BJ (cell line): ENCODE data around the gene KRT3. TPM values are rescaled to one million over a fixed set of nuclear protein-coding genes. Genes with fewer than 3 reads are reported as not detected.

ENCODE experiments used
- CTCF ChIA-PET: fragments of 350-600 bp; formaldehyde crosslinking; extraction: SDS; loops from one replicate; lab custom pipeline; 2021; ENCODE audit warnings: antibody characterized with exemption, inconsistent platforms; lab: Yijun Ruan, JAX
- POLR2A ChIA-PET: fragments of 300-600 bp; sonication (Branson Sonifier 250); formaldehyde crosslinking; extraction: SDS; loops from one replicate; lab custom pipeline; 2021; ENCODE audit warnings: antibody characterized with exemption; lab: Charles Lee
- DNase-seq: peaks from one replicate; pipeline ENCODE4 v3.0.0-alpha.2; 2011; ENCODE audit warnings: low read depth
- H3K27me3 ChIP-seq: 2 replicates; pipeline ENCODE4 v1.6.0; 2011; ENCODE audit warnings: low read length; ENCODE audit not compliant: control insufficient read depth, insufficient read depth
- H3K36me3 ChIP-seq: 2 replicates; pipeline ENCODE4 v1.5.1; 2011; ENCODE audit warnings: low read length; ENCODE audit not compliant: control insufficient read depth, insufficient read depth
- H3K4me3 ChIP-seq: 2 replicates; pipeline ENCODE4 v1.5.1; 2011; ENCODE audit warnings: low read depth, mild to moderate bottlenecking, control low read depth, low read length
- polyA plus RNA-seq: library from polyadenylated mRNA; depleted of rRNA; stranded (reverse); fragments of >200 nt; gene quantifications from 2 replicates; pipeline ENCODE4 v1.2.3, GENCODE V29; 2011
- TF ChIP-seq, protein P1 (sequence below): IDR thresholded peaks from 2 replicates; pipeline ENCODE4 v1.5.1; 2011; ENCODE audit warnings: low read depth, mild to moderate bottlenecking, control low read depth, inconsistent platforms, low read length, moderate library complexity; ENCODE audit not compliant: insufficient read depth

Gene KRT3
- polyA plus RNA-seq, 1 experiment = not detected

DNA sequence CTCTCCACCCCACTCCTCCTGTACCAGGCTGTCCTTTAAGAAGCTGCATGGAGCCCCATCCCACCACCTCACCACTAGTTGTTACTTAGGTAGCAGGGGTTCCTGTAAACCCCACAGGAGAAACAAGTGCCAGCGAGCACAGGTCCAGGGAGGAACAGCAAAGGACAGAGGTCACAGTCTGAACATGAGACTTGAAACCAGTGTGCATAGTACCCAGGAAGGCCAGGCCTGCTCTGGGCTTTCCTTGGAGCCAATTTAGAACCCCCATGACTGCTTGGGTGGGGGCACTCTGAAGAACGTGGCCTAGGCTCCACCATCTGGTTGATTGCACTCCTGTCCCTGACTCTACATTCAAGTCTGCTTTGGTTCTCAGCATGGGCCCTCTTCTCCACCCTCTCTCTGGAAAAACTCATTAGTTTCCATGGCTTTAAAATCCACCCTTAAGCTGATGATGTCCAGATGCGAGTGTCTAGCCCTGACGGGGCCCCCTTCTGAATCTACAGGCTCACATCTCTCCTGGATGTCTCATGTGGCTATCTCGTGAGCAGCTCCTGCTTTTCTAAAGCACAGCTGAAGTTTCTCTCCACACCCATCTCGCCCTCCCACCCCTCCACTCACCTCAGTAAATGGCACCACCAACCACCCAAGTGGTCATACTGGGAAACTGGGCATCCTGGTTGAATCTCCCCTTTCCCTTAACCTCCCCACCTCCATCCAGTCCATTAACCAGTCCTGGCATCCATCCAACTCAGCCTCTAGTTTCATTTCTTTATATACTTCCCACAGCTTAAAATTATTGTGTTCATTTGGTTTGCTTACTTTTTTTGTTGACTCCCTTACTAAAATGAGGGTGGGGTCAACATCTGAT is 8.4 kb downstream of the KRT3 start:
- peaks cover 30% of the 10 kb centered on the region for H3K27me3 ChIP-seq
- CTCF ChIA-PET = no interaction called here

DNA sequence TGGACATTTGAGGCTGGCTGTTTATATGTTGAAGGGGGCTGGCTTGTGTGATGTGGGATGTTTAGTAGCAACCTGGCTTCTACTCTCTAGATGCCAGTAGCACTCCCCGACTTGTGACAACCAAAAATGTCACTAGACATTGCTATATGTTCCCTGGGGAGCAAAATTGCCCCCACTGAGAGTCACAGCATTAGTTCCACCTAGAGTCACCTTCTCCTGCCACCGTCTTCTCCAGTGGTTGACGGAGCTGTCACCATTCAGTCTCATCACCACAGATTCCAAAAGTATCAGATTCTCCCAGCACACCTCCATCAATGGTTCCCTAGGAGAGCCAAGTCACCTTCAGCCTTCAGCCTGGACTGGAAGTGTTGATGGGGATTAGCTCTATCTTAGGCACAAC is 11.0 kb downstream of the KRT3 start:
- TF ChIP-seq, protein P1, sequence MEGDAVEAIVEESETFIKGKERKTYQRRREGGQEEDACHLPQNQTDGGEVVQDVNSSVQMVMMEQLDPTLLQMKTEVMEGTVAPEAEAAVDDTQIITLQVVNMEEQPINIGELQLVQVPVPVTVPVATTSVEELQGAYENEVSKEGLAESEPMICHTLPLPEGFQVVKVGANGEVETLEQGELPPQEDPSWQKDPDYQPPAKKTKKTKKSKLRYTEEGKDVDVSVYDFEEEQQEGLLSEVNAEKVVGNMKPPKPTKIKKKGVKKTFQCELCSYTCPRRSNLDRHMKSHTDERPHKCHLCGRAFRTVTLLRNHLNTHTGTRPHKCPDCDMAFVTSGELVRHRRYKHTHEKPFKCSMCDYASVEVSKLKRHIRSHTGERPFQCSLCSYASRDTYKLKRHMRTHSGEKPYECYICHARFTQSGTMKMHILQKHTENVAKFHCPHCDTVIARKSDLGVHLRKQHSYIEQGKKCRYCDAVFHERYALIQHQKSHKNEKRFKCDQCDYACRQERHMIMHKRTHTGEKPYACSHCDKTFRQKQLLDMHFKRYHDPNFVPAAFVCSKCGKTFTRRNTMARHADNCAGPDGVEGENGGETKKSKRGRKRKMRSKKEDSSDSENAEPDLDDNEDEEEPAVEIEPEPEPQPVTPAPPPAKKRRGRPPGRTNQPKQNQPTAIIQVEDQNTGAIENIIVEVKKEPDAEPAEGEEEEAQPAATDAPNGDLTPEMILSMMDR = no peak
- no peaks in the 10 kb centered on the region for H3K36me3 ChIP-seq
- DNase-seq = no peak
- CTCF ChIA-PET = no interaction called here
- H3K4me3 ChIP-seq = no peak overlapping the region
- POLR2A ChIA-PET = no interaction called here
- peaks cover 24% of the 10 kb centered on the region for H3K27me3 ChIP-seq

More for the DNA sequence above, 8.4 kb downstream of the KRT3 start:
- Histone ChIP-seq H3K4me3 (no peak overlapping the region), H3K36me3 (no peaks in the 10 kb centered on the region)
- DNase-seq = no peak
- POLR2A ChIA-PET = no interaction called here
- TF ChIP-seq, protein P1 = no peak

DNA sequence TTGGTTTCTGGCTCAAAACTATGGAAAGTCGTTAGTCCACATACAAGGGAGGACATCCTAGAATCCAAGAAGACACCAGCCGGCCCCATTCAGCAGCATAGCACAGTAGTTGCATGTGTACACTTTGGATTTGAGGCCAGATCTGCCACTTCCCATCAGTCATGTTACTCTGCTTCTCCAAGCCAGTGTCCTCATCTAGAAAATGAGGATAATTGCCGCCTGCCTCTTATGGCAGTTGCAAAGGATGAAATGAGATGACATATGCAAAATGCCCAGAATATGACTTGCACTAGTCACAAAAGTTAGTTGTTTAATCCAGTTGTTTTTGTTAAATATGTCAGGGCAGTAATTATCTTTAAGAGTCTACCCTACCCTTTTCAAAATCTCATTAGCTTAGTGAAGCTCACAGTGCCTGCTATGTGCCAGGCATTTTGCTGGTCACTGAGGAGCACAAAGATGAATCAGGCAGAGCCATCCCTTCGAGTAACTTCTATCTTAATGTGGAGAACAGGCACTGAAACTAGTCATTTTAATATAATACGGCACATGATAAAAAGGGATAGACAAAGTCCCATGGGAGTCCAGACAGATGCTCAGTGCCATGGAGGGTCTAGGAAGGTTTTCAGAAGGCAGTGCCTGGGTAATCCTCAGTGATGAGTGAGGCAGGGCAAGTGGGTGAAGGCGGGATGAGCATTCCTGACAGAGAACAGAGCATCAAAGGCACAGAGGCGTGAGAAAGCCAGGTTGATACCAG is 12.2 kb downstream of the KRT3 start:
- ChIA-PET CTCF (no interaction called here), POLR2A (no interaction called here)
- H3K36me3 ChIP-seq = no peaks in the 10 kb centered on the region
- peaks cover 17% of the 10 kb centered on the region for H3K27me3 ChIP-seq
- no peak for DNase-seq
- H3K4me3 ChIP-seq = no peak overlapping the region
- TF ChIP-seq, protein P1 = no peak

DNA sequence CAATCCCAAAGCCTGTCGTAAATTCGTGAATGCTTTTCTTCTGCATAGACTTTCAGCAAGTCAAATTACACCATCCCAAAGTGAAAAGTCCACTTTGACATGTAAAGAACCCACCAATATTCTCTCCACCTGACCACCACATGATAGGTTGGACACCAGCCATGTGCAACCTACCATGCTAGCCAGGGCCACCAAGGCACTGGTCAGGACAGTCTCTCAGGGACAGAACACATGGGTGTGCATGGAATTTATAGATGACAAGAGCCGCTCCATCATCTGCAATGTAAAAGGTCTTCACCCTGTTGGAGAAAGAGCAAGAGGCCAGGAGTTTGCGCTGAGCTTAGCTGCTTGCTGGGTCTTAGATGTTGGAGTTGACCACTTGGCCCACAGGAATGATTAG is 13.4 kb downstream of the KRT3 start:
- Histone ChIP-seq H3K27me3 (peaks cover 14% of the 10 kb centered on the region), H3K36me3 (no peaks in the 10 kb centered on the region), H3K4me3 (no peak overlapping the region)
- TF ChIP-seq, protein P1 = no peak
- POLR2A ChIA-PET = no interaction called here
- CTCF ChIA-PET = no interaction called here
- no peak for DNase-seq
